H1 (cell line): ENCODE measurements around the gene SLC7A11. TPM values are rescaled to one million over a fixed set of nuclear protein-coding genes. Genes with fewer than 3 reads are reported as not detected.

Experiments used
- CTCF ChIA-PET: fragments of 300-600 bp; sonication (Branson Sonifier 250); formaldehyde crosslinking; loops from one replicate; lab custom pipeline; 2021; ENCODE audit not compliant: partially characterized antibody; lab: Charles Lee
- POLR2A ChIA-PET: fragments of 300-600 bp; sonication (Branson Sonifier 250); formaldehyde crosslinking; loops from one replicate; lab custom pipeline; 2021; ENCODE audit warnings: inconsistent platforms; ENCODE audit not compliant: partially characterized antibody; lab: Charles Lee
- DNase-seq, 2 experiments: peaks; one replicate each; pipeline versions ENCODE4 v3.0.0 to v3.0.0-alpha.2; 2010 to 2022; ENCODE audit warnings: low spot score in 2 of 2, low read depth in 1 of 2, mixed read lengths in 1 of 2
- FAIRE-seq: peaks from 2 replicates; lab custom pipeline; 2011; peaks lifted over from hg19 to GRCh38; lab: Jason Lieb, UNC
- H2AFZ ChIP-seq: 2 replicates; pipeline ENCODE4 v1.8.1; 2012; ENCODE audit warnings: low read length, inconsistent platforms
- H2AK5ac ChIP-seq: 2 replicates; pipeline ENCODE4 v1.6.1; 2013; ENCODE audit warnings: low read depth, low read length
- H2BK120ac ChIP-seq: replicated peaks from 2 replicates; pipeline ENCODE3; 2013; ENCODE audit warnings: low read depth, low read length, inconsistent platforms
- H2BK12ac ChIP-seq: 2 replicates; pipeline ENCODE4 v1.6.1; 2013; ENCODE audit warnings: low read depth, low read length
- H2BK15ac ChIP-seq: 2 replicates; pipeline ENCODE4 v1.6.1; 2013; ENCODE audit warnings: low read length
- H2BK20ac ChIP-seq: 2 replicates; pipeline ENCODE4 v1.6.1; 2013; ENCODE audit warnings: low read length
- H2BK5ac ChIP-seq: 2 replicates; pipeline ENCODE4 v1.6.1; 2013; ENCODE audit warnings: low read depth, low read length
- H3K14ac ChIP-seq: 2 replicates; pipeline ENCODE4 v1.6.1; 2013; ENCODE audit warnings: inconsistent platforms; ENCODE audit not compliant: insufficient read length
- H3K18ac ChIP-seq: 2 replicates; pipeline ENCODE4 v1.6.1; 2013; ENCODE audit warnings: low read length; ENCODE audit errors: extremely low read depth
- H3K23ac ChIP-seq: 2 replicates; pipeline ENCODE4 v1.6.1; 2013; ENCODE audit warnings: inconsistent platforms; ENCODE audit not compliant: insufficient read length
- H3K23me2 ChIP-seq: 2 replicates; pipeline ENCODE4 v1.6.1; 2013; ENCODE audit warnings: low read depth, low read length
- H3K27ac ChIP-seq: 2 replicates; pipeline ENCODE4 v1.6.1; 2011; ENCODE audit warnings: low read depth, low read length, inconsistent platforms
- H3K27me3 ChIP-seq, 4 experiments: replicated peaks in 1 of 4; 1 replicate in 1 of 4; 2 replicates in 3 of 4; pipeline versions ENCODE4 v1.6.1 to v1.8.1; 2011 to 2013; ENCODE audit warnings: low read length in 3 of 4, mild to moderate bottlenecking in 3 of 4, inconsistent platforms in 2 of 4, mixed read lengths in 2 of 4, moderate library complexity in 1 of 4; ENCODE audit not compliant: control insufficient read depth in 3 of 4, insufficient read depth in 3 of 4; ENCODE audit errors: extremely low read depth in 1 of 4
- H3K36me3 ChIP-seq, 4 experiments: 2 replicates each; pipeline versions ENCODE4 v1.6.1 to v1.8.1; 2011 to 2013; ENCODE audit warnings: mild to moderate bottlenecking in 4 of 4, low read length in 3 of 4, moderate library complexity in 2 of 4, control low read depth in 1 of 4, inconsistent platforms in 1 of 4; ENCODE audit not compliant: insufficient read depth in 4 of 4, control insufficient read depth in 2 of 4
- H3K4ac ChIP-seq: replicated peaks from 2 replicates; pipeline ENCODE3; 2013; ENCODE audit warnings: low read length, low read depth, mixed read lengths, inconsistent platforms; ENCODE audit not compliant: insufficient read length
- H3K4me1 ChIP-seq, 4 experiments: replicated peaks in 1 of 4; 1 replicate in 1 of 4; 2 replicates in 3 of 4; pipeline versions ENCODE4 v1.6.1 to v1.8.1; 2011 to 2013; ENCODE audit warnings: low read length in 3 of 4, inconsistent platforms in 2 of 4, mixed read lengths in 1 of 4; ENCODE audit not compliant: insufficient read depth in 4 of 4, control insufficient read depth in 3 of 4
- H3K4me2 ChIP-seq, 2 experiments: 2 replicates each; pipeline versions ENCODE4 v1.6.1 to v1.8.1; 2011 to 2013; ENCODE audit warnings: low read depth in 2 of 2, low read length in 2 of 2, control low read depth in 1 of 2, inconsistent platforms in 1 of 2, mild to moderate bottlenecking in 1 of 2; ENCODE audit not compliant: insufficient read depth in 1 of 2
- H3K4me3 ChIP-seq, 4 experiments: fragments of 200-600, 300-600 bp in 1 of 4; sonication (generic), shearing (Covaris generic), sonication (Bioruptor Twin) in 1 of 4; 2 replicates each; pipeline versions ENCODE4 v1.5.1 to v1.8.1; 2011 to 2016; ENCODE audit warnings: low read length in 4 of 4, low read depth in 3 of 4, control low read depth in 2 of 4, inconsistent platforms in 2 of 4, mild to moderate bottlenecking in 2 of 4, mixed read lengths in 1 of 4, moderate library complexity in 1 of 4; ENCODE audit not compliant: insufficient read depth in 2 of 4; ENCODE audit errors: extremely low read depth in 1 of 4
- H3K56ac ChIP-seq: replicated peaks from 2 replicates; pipeline ENCODE3; 2013; ENCODE audit warnings: low read depth, mild to moderate bottlenecking, mixed read lengths, low read length, inconsistent platforms; ENCODE audit not compliant: insufficient read length
- H3K79me1 ChIP-seq: 2 replicates; pipeline ENCODE4 v1.6.1; 2013; ENCODE audit warnings: low read depth, low read length, control low read depth
- H3K79me2 ChIP-seq, 2 experiments: 2 replicates each; pipeline versions ENCODE4 v1.6.1 to v1.8.1; 2012 to 2013; ENCODE audit warnings: low read length in 2 of 2, mild to moderate bottlenecking in 2 of 2, inconsistent platforms in 1 of 2; ENCODE audit not compliant: insufficient read depth in 2 of 2, control insufficient read depth in 1 of 2
- H3K9ac ChIP-seq, 4 experiments: replicated peaks in 1 of 4; 1 replicate in 1 of 4; 2 replicates in 3 of 4; pipeline versions ENCODE4 v1.6.1 to v1.8.1; 2011 to 2013; ENCODE audit warnings: low read depth in 3 of 4, low read length in 3 of 4, control low read depth in 2 of 4, mild to moderate bottlenecking in 2 of 4, moderate library complexity in 2 of 4, inconsistent platforms in 1 of 4; ENCODE audit errors: extremely low read depth in 1 of 4
- H3K9me3 ChIP-seq, 2 experiments: 2 replicates each; pipeline versions ENCODE4 v1.6.1 to v1.8.1; 2012 to 2013; ENCODE audit warnings: mild to moderate bottlenecking in 2 of 2, moderate library complexity in 2 of 2, control low read depth in 1 of 2, inconsistent platforms in 1 of 2, low read depth in 1 of 2, low read length in 1 of 2, mixed read lengths in 1 of 2; ENCODE audit not compliant: insufficient read depth in 2 of 2
- H4K20me1 ChIP-seq, 2 experiments: replicated peaks in 1 of 2; 2 replicates each; pipeline versions ENCODE3 to v1.8.1; 2011 to 2013; ENCODE audit warnings: inconsistent platforms in 2 of 2, low read length in 2 of 2, mild to moderate bottlenecking in 1 of 2; ENCODE audit not compliant: insufficient read depth in 2 of 2, control insufficient read depth in 1 of 2
- H4K5ac ChIP-seq: 2 replicates; pipeline ENCODE4 v1.6.1; 2013; ENCODE audit warnings: low read length, low read depth, mixed read lengths, inconsistent platforms; ENCODE audit not compliant: insufficient read length
- H4K8ac ChIP-seq: 2 replicates; pipeline ENCODE4 v1.8.0; 2013; ENCODE audit warnings: mild to moderate bottlenecking, moderate library complexity, low read length, inconsistent platforms; ENCODE audit not compliant: insufficient read depth; ENCODE audit errors: extremely low read depth
- H4K91ac ChIP-seq: replicated peaks from 2 replicates; pipeline ENCODE3; 2013; ENCODE audit warnings: low read length, mixed read lengths, inconsistent platforms; ENCODE audit not compliant: insufficient read length
- ATF3 ChIP-seq: IDR thresholded peaks from 2 replicates; pipeline ENCODE4 v1.6.1; 2011; ENCODE audit warnings: low read depth, mild to moderate bottlenecking, low read length; ENCODE audit not compliant: insufficient read depth
- BCL11A ChIP-seq, 2 experiments: IDR thresholded peaks; one replicate each; pipeline ENCODE4 v1.6.1; 2011; ENCODE audit warnings: low read depth in 2 of 2, low read length in 2 of 2, mild to moderate bottlenecking in 2 of 2
- CBX8 ChIP-seq: fragments of 300-800, 300-1000 bp; sonication (generic); IDR thresholded peaks from 2 replicates; pipeline ENCODE4 v1.7.1; 2016; ENCODE audit warnings: low read depth, low read length, borderline replicate concordance
- GABPA ChIP-seq: IDR thresholded peaks from 2 replicates; pipeline ENCODE4 v1.6.1; 2011; ENCODE audit warnings: mild to moderate bottlenecking, low read length, moderate library complexity, borderline replicate concordance; ENCODE audit not compliant: insufficient read depth
- JUN ChIP-seq: IDR thresholded peaks from 2 replicates; pipeline ENCODE4 v1.6.1; 2011; ENCODE audit warnings: low read depth, mild to moderate bottlenecking, improper control_type of control experiment, low read length
- RFX5 ChIP-seq: IDR thresholded peaks from 2 replicates; pipeline ENCODE4 v1.6.1; 2011; ENCODE audit warnings: low read depth, low read length, improper control_type of control experiment, borderline replicate concordance
- WGBS, 2 experiments: shearing (Covaris generic) in 1 of 2; methylation state at CpG; one replicate each; pipeline versions ENCODE4 v1.1.6 to v1.1.7; 2013 to 2015; ENCODE audit warnings: low lambda C conversion rate in 2 of 2, mixed read lengths in 2 of 2, inconsistent platforms in 1 of 2, low coverage in 1 of 2, missing lambda C conversion rate in 1 of 2; ENCODE audit not compliant: insufficient replicate concordance in 2 of 2, insufficient coverage in 1 of 2, insufficient read length in 1 of 2; ENCODE audit errors: extremely low coverage in 1 of 2, missing lambda C conversion rate in 1 of 2; 5-methylcytosine and 5-hydroxymethylcytosine counted together
- polyA plus RNA-seq, 7 experiments: library from polyadenylated mRNA; depleted of rRNA in 3 of 7; stranded (reverse) in 5 of 7; unstranded in 2 of 7; fragments of >200 nt in 5 of 7; fragments of 200-250 nt in 2 of 7; gene quantifications; 1 replicate in 5 of 7; 2 replicates in 1 of 7; 4 replicates in 1 of 7; pipeline versions ENCODE4 v1.2.1 to v1.2.3, GENCODE V29; 2011 to 2013; ENCODE audit warnings: missing spikeins in 2 of 7, mixed read lengths in 2 of 7
- total RNA-seq: library from RNA; stranded (reverse); fragmentation: NEBNext Ultra II Directional; extraction: Animal tissue kit (Norgen Biotek cat#: 25700); gene quantifications from 2 replicates; pipeline ENCODE4 v1.2.1, GENCODE V29; 2021
- TF ChIP-seq, protein P1 (sequence below): IDR thresholded peaks from 2 replicates; pipeline ENCODE4 v1.6.1; 2012; ENCODE audit warnings: low read length, inconsistent platforms

Gene SLC7A11
- total and polyA plus RNA-seq, 2 of the 8 experiments (the other 6 are each of a cell fraction or from before 2014, with no cell fraction given): 6.6 to 17.0 TPM

- 93% methylated on average over 9 of the region's 9 CpGs; no CpG with 5 or more reads in 1 of the 2 experiments for WGBS, 2 experiments
- no peak overlapping the region for H2AK5ac ChIP-seq
- no peak overlapping the region for H2BK15ac ChIP-seq
- H3K18ac ChIP-seq: no peak overlapping the region
- no peak for FAIRE-seq
- no peak overlapping the region for H3K14ac ChIP-seq
- no peak overlapping the region for H3K27ac ChIP-seq
- no peaks in the 10 kb centered on the region for H3K27me3 ChIP-seq
- H4K20me1 ChIP-seq: no peaks in the 10 kb centered on the region
- peaks cover 0 to 78% (median 6%) of the 10 kb centered on the region in 4 experiments; a peak in 4 of 8 replicates for H3K36me3 ChIP-seq
- no peak overlapping the region for H3K4me2 ChIP-seq
- DNase-seq: no peak
- H4K5ac ChIP-seq: no peak overlapping the region
- no peak overlapping the region for H2BK5ac ChIP-seq
- no peak overlapping the region for H2BK120ac ChIP-seq
- H3K23me2 ChIP-seq: no peaks in the 10 kb centered on the region
- H3K4ac ChIP-seq: no peak overlapping the region
- CTCF ChIA-PET: no interaction called here
- H3K4me3 ChIP-seq: no peak overlapping the region
- POLR2A ChIA-PET: interaction anchor here (2.0 to 2.5 kb wide), 2 partner anchors 9 to 16 kb away, joined by 9 to 18 read pairs; partner anchors contain the start of gene SLC7A11
- no peak overlapping the region for H2AFZ ChIP-seq
- H4K8ac ChIP-seq: no peak overlapping the region
- H2BK12ac ChIP-seq: no peak overlapping the region
- H3K56ac ChIP-seq: no peak overlapping the region
- no peak overlapping the region for H3K9ac ChIP-seq
- H3K79me1 ChIP-seq: no peaks in the 10 kb centered on the region
- no peaks in the 10 kb centered on the region for H3K9me3 ChIP-seq
- no peak overlapping the region for H4K91ac ChIP-seq
- peaks cover 0 to 47% of the 10 kb centered on the region in 2 experiments; a peak in 2 of 4 replicates for H3K79me2 ChIP-seq
- no peak overlapping the region for H3K23ac ChIP-seq
- no peaks in the 10 kb centered on the region; a peak in 1 of 7 replicates for H3K4me1 ChIP-seq
- no peak overlapping the region for H2BK20ac ChIP-seq
- no peak for TF ChIP-seq GABPA
- TF ChIP-seq CBX8: no peak
- no peak for TF ChIP-seq BCL11A (IDR thresholded peaks at IDR 0.05; ENCODE audit: low read depth in 2 of 2, low read length in 2 of 2)
- TF ChIP-seq JUN: no peak
- TF ChIP-seq, protein P1, sequence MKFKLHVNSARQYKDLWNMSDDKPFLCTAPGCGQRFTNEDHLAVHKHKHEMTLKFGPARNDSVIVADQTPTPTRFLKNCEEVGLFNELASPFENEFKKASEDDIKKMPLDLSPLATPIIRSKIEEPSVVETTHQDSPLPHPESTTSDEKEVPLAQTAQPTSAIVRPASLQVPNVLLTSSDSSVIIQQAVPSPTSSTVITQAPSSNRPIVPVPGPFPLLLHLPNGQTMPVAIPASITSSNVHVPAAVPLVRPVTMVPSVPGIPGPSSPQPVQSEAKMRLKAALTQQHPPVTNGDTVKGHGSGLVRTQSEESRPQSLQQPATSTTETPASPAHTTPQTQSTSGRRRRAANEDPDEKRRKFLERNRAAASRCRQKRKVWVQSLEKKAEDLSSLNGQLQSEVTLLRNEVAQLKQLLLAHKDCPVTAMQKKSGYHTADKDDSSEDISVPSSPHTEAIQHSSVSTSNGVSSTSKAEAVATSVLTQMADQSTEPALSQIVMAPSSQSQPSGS: no peak
- no peak for TF ChIP-seq ATF3
- TF ChIP-seq RFX5: no peak
Measured at GRCh38 chr4:138233313-138234034, 8.7 kb downstream of the SLC7A11 start.
